T-helper 1 cell (primary cell): ENCODE results near the gene TMC2.
"Not testable (repeated sequence)": the region's sequence is repeated elsewhere in the genome, so short reads cannot be mapped to it uniquely, and the experiment has no call there.

Source experiments
- DNase-seq, 5 donors: peaks; one replicate each; pipeline ENCODE4 v3.0.0-alpha.2; 2012 to 2020

TMC2 gene

DNA sequence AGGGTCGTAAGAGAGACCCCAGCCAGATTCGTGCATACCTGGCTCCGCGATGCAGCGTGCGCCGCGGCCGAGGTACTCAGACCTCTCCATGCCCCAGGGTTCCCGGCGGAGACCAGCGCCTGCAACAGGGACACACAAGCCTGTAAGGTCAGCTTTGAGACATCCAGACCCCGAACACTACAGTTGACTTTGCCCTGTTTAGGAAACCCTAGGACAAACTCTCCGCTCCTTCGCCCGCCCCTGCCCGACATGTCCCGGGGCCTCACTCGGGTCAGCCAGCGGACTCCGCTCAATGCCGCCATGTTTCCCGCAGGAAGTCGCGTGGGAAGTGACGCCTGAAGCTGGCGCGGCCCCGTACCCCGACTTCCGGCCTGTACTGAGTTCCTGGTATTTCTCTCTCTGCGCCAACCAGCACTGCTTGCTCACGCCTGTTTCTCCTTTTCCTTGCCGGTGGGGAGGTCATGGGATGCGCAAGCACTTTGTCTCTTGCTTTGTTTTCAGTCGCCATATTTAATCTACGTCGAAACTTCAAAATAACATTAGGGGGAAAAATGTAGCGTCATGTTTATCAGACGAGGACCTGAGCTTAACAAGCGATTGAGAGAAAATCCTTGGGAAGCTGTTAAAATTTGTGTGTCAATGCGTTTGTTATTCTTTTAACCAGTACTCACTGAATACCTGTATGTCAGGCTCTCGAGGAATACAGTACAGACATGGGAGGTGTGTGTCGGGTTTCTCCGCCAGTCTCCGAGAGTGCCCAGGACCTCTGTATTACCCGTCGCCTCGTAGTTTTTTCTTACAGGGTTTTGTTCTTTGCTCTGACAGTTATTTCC lies 127.7 kb downstream of the TMC2 start, which contains the start of gene IDH3B:
TSS of gene IDH3B (minus strand) at position 330 of the 833 bp plus-strand sequence. CDS start at position 302, 28 bp downstream.
- peak; percentile 79 to 92 (median 86) for DNase-seq

DNA sequence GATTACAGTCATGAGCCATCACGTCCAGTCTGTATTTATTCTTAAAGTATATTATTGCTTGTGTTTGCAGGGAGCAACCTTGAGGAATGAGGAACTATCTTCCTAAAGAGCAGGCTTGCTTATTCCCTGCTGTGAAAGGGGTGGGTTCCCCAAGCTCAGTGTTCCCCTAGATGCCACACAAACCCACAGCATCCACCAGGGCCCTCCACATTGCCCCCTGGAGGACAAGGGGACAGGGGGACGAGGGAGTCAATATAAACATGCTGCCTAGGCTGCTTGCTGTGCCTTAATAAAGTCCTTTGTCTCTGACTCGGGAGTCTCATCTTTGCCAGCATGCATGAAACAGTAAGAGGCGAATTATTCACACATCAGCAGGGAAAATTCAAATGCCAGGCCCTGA lies 135.6 kb downstream of the TMC2 start:
- no peak for DNase-seq

DNA sequence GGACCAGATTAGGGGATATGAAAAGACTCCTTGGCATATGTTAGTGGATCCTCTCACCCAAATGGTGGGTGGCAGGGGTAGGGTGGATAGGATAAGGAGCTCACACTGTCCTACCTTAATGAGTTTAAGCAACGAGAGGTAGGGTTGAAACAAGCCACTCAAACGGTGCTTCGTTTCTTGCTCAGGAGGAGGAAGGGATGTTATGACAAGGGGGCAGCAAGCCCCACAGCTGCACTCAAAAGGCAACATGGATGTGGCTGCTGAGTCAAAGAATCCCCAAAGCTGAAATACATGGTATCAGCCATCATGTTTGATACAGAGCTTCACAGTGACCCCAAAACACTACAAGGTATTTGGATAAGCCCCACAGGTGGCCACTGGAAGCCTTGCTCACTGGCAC lies 136.1 kb downstream of the TMC2 start:
- no peak for DNase-seq

DNA sequence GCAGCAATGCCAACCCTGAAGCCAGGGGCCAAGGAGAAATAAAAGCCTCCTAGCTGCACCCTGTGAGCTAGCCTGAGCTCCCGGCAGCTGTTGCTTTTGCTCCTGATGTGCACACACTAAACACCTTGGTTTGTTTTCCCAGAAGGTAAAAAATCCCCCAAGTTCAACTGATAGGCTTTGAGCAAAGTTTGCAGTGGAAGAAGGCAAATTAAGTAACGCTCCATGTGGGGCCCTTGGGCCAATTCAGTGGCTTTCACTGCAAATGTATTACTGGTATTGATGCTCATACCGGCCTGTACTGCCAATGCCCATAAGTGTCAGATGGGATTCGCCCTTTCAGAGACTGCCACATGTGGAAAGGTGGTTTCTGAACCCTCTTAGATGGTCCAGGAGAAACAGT lies 137.1 kb downstream of the TMC2 start:
- DNase-seq: no peak

DNA sequence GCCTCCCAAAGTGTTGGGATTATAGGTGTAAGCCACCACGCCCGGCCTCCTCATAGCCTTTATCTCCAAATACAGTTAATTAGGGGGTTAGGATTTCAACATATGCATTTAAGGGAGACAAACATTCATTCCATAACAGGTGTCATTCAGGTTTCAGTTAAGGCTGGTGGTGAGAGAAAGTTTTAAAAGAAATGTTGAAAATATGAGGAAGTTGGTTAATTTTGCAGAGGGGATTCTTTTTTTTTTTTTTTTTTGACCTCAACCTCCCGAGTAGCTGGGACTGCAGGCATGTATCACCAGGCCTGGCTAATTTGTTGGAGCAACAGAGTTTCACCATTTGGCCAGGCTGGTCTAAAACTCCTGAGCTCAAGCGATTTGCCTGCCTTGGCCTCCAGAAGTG lies 143.7 kb downstream of the TMC2 start:
- DNase-seq: no peak

DNA sequence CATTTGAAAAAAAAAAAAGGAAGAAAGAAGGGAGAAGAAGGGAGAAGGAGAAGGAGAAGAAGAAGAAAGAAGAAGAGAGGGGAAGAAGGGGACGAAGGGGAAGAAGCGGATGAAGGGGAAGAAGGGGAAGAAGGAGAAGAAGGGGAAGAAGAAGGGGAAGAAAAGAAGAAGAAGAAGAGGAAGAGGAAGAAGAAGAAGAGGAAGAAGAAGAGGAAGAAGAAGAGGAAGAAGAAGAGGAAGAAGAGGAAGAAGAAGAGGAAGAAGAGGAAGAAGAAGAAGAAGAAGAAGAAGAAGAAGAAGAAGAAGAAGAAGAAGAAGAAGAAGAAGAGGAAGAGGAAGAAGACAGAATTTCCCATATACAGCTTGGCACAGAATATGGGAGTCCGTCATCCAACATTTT lies 145.7 kb downstream of the TMC2 start:
- not testable (repeated sequence) for DNase-seq

DNA sequence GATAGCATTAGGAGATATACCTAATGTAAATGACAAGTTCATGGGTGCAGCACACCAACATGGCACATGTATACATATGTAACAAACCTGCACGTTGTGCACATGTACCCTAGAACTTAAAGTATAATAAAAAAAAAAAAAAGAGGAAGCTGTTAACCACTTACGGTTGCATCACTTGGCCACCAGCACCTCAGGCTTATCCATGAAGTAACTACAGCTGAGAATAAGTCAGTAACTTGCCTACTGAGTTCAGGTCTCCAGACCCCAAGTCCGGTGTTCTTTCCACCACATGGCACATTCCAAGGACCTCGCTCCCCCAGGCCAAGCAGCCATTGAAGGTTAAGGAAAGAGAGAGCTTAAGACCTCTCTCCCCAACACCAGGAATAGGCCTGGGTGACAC lies 148.4 kb downstream of the TMC2 start:
- not testable (repeated sequence) for DNase-seq

DNA sequence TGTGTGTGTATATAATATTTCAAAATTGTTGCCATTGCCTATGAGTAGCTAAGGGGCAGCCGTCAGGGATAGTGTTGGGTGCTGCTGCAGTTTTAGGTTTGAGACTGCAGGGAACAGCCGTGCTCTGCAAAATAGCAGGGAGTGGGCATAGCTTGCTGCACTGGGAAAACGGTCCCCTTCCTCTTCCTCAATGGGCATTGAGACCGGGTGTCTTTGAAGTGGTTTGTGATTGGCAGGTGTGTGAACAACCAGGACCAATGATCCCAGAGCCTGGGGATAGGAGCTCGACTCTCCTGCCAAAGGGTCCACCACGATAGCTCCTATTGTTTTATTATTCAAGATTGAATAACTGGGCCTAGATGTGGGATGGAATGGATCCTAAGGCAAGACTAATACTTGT lies 151.1 kb downstream of the TMC2 start:
- no peak for DNase-seq

DNA sequence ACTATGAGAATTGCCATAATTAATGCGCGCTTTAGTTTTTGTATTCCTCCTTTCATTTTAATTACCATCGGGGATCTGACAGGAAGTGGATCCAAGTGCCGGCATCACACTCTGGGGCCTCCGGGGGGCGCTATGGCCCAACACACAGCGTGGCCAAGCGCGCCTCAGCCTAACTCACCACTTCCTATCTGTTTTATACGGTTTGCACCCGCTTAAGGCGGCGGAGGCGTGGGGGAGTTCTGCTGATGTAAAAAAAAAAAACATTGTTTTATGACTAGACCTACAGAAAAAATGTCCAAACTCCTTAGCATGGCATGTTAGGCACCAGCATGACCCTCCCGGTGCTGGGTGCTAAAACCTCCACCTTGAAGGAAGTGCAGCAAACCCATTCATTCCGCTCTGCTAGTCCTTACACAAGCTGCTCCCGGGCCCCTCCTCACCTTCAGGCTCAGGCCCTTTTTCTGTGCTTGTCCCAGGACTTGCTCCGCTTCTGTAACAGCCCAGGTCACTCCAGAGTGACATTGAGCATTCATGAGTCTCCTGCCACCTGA lies 151.7 kb downstream of the TMC2 start:
- DNase-seq: peak; percentile 51 to 81 (median 66)

DNA sequence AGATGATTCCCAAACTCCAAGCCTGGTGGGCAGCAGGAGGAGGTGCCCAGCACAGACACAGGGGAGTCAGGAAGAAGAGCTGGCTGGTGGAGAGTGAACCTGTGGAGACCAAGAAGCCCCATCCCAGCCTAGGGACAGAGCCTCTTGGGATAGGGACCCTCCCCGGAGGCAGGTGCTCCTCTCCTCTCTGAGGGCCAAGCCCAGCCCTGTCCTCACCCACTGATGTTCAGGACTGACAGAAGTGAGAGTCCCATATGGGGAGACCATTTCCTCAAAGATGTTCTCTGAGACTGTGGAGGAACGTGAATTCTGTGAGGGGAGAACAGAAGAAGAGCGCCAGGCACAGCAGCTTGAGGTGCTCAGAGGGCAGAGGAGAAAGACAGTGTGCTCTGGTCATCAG lies 153.8 kb downstream of the TMC2 start:
- no peak for DNase-seq

DNA sequence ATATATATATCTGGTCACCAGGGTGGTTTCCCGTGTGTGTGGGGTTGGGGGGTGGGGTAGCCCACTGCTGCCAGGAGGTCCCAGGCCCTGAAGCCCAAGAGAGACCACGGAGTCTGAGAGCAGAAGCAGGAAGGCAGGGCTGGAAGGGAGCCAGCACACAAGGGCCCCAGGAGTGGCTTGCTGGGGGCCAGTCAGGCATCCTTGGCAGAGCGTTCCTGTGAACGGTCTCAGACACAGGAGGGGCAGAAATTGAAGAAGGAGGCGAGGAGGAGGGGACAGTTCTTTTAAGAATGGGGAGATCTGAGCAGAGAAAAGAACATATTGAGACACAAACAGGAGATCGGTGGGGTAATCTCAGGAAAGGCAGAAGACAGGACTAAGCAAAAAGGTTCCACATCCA lies 154.3 kb downstream of the TMC2 start:
- no peak for DNase-seq

DNA sequence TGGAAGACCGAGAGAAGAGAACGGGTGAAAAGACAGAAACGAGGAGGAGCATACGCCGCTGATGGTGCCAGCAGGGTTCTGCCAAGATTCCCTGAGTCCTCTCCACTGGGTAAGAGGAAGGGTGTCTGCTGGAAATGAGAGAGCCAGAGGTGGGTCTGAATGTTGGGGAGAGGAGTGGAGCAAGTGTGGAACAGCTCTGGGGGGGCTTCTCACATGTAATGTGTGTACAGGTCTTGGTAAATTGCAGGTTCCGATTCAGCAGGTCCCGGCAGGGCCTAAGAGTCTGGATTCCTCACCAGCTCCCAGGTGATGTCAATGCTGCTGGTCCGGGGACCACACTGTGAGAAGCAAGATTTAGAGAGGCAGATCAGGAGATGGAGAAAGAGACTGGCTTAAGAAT lies 154.8 kb downstream of the TMC2 start:
- DNase-seq: no peak
